Measurements from ENCODE around the gene EFNA1.

EFNA1 gene

GRCh38 chr1:155176544-155177071 is 48.9 kb downstream of the EFNA1 start:
- peak; percentile 68 for DNase-seq

- DNase-seq, result no peak
These were observed 49.7 kb downstream of the EFNA1 start for GRCh38 chr1:155177192-155177917.

- no peak for DNase-seq
These were observed 50.2 kb downstream of the EFNA1 start for GRCh38 chr1:155177918-155178281.

GRCh38 chr1:155178441-155179111 is 50.9 kb downstream of the EFNA1 start:
- DNase-seq, result no peak

GRCh38 chr1:155179112-155180031 is 51.7 kb downstream of the EFNA1 start:
- DNase-seq, result no peak

GRCh38 chr1:155181371-155182051 is 53.8 kb downstream of the EFNA1 start:
- no peak for DNase-seq

GRCh38 chr1:155182052-155182550 is 54.4 kb downstream of the EFNA1 start:
- DNase-seq, result no peak

GRCh38 chr1:155183775-155184221 is 56.1 kb downstream of the EFNA1 start:
- DNase-seq, result no peak

GRCh38 chr1:155184351-155184811 is 56.7 kb downstream of the EFNA1 start:
- DNase-seq, result no peak

All from NCI-H226 (cell line).